A549 treated with AZD9567 at 1 μM for 4 hours (cell line): ENCODE data around the gene SLC16A1. TPM values are rescaled to one million over a fixed set of nuclear protein-coding genes. Genes with fewer than 3 reads are reported as not detected.

Experiments
- total RNA-seq: library from RNA; stranded (reverse); fragments of 200-300 nt; extraction: Qiagen RNA extraction; gene quantifications from 5 replicates; pipeline ENCODE4 v1.2.3, GENCODE V29; 2022; ENCODE audit not compliant: insufficient read depth

Gene SLC16A1
- 46.6 to 52.0 TPM (median 49.8 TPM) in 5 replicates for total RNA-seq

GRCh38 chr1:112955773-112956543 lies at the start of gene SLC16A1:
SLC16A1 (minus strand) TSS chr1:112956196; CDS start chr1:112929308, 26,888 bp downstream.

Other genes starting within 250 kb of the SLC16A1 start
- gene RHOC, start 249.1 kb downstream of the SLC16A1 start, total RNA-seq: 333 to 367 TPM (median 340 TPM) in 5 replicates
- 0.94 to 1.4 TPM (median 1.2 TPM) in 4 of 5 replicates, not detected in the other for gene PPM1J, start 240.9 kb downstream of the SLC16A1 start, total RNA-seq
- gene LRIG2, start 117.0 kb upstream of the SLC16A1 start, total RNA-seq: 3.7 to 6.0 TPM (median 4.0 TPM) in 5 replicates